Breast epithelium (tissue), 4 donors: ENCODE data around the gene APC2. TPM values are rescaled to one million over a fixed set of nuclear protein-coding genes. Genes with fewer than 3 reads are reported as not detected.

Experiments
- DNase-seq, 2 donors: peaks; one replicate each; pipeline ENCODE4 v3.0.0-alpha.2; 2019; ENCODE audit warnings: low spot score in 2 of 2
- H3K27ac ChIP-seq, 2 donors: fragments of 200-600 bp; sonication (generic) in 1 of 2; one replicate each; pipeline ENCODE4 v1.5.1; 2016 to 2019; ENCODE audit warnings: mild to moderate bottlenecking in 1 of 2
- H3K27me3 ChIP-seq, 2 donors: fragments of 200-600 bp; sonication (generic) in 1 of 2; one replicate each; pipeline versions ENCODE4 v1.5.1 to v1.6.0; 2017 to 2019; ENCODE audit warnings: control low read depth in 1 of 2, mild to moderate bottlenecking in 1 of 2
- H3K36me3 ChIP-seq: fragments of 200-600 bp; one replicate; pipeline ENCODE4 v1.5.1; 2019
- H3K4me1 ChIP-seq, 2 donors: fragments of 200-600 bp; sonication (generic); one replicate each; pipeline ENCODE4 v1.5.1; 2016 to 2019; ENCODE audit warnings: control low read depth in 1 of 2
- H3K4me3 ChIP-seq, 3 donors: fragments of 200-600 bp; sonication (generic); 1 replicate in 2 of 3; 2 replicates in 1 of 3; pipeline ENCODE4 v1.5.1; 2016 to 2019; ENCODE audit warnings: mild to moderate bottlenecking in 3 of 3, moderate library complexity in 2 of 3
- H3K9me3 ChIP-seq, 2 donors: fragments of 200-600 bp; sonication (generic) in 1 of 2; one replicate each; pipeline ENCODE4 v1.5.1; 2016 to 2019; ENCODE audit warnings: control low read depth in 1 of 2
- CTCF ChIP-seq, 3 donors: fragments of 450-650 bp; IDR thresholded peaks; one replicate each; pipeline ENCODE4 v1.5.1; 2016 to 2017; ENCODE audit warnings: antibody characterized with exemption in 3 of 3, mild to moderate bottlenecking in 3 of 3, moderate library complexity in 3 of 3
- POLR2A ChIP-seq: fragments of 450-650 bp; IDR thresholded peaks from one replicate; pipeline ENCODE4 v1.6.1; 2016; ENCODE audit warnings: antibody characterized with exemption, mild to moderate bottlenecking, moderate library complexity
- POLR2AphosphoS5 ChIP-seq, 3 donors: sonication (generic); formaldehyde crosslinking; IDR thresholded peaks; one replicate each; pipeline ENCODE4 v1.6.1; 2017; ENCODE audit warnings: antibody characterized with exemption in 3 of 3
- intact Hi-C: fragments of 100-400 bp; cut with DNase I; formaldehyde crosslinking; loops from one replicate; pipeline ENCODE4 v1.15.1; 2023; ENCODE audit warnings: low total_unique reads
- total RNA-seq, 3 donors: library from RNA; depleted of rRNA; stranded (reverse); fragments of >200 nt; gene quantifications; one replicate each; pipeline ENCODE4 v1.1.0, GENCODE V29; 2016

Gene APC2
- total RNA-seq, 3 donors from 2014 or later: under 0.01 to 0.29 (median 0.16) TPM

DNA sequence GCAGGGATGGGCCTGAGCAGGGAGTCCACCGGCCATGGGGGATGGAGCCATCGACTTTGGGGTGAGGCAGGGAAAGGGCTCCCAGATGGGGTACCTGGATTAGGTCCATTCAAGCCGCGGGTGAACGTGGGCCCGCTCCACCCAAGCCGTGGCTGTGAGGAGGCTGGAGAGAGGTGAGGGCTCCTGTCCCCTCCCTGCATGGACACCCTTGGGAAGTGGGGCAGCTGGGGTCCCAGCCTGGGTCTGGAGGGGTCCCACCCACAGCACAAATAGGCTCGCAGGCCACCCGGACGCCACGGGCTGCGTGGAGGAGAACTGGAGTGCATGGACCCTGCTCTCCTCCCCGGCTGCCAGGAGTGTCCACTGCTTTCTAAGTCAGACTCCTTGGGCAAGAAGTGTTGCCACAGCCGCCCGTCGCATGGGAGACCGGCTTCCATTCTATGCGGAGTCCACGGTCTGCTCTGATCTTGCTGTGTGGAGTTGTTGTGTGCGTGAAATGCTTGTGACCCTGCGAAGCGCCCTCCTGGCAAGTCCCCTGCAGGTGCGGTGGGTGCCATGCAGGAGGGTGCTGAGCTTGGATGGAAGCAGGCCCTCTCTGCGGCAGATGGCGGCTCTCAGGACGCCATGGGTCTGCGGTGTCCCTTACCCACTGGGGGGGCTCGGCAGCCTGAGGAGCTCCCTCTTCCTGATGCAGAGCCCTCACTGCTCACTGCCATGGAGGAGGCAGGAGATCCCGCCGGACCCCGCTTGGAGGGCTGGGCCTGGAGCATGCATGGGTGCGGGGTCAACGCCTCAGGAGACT is 40.5 kb upstream of the APC2 start:
- H3K27ac ChIP-seq: peak overlapping the region; percentile 95 to 98
- no peaks in the 10 kb centered on the region for H3K9me3 ChIP-seq
- no peak for TF ChIP-seq CTCF (IDR thresholded peaks at IDR 0.05)
- TF ChIP-seq POLR2AphosphoS5 (IDR thresholded peaks at IDR 0.05): no peak
- TF ChIP-seq POLR2A: no peak
- H3K27me3 ChIP-seq: no peaks in the 10 kb centered on the region
- intact Hi-C loops: loop anchor here (10.0 kb wide), 1 partner anchor 135 kb away; the partner anchor contains the start of gene FAM174C
- DNase-seq: no peak
- no peaks in the 10 kb centered on the region for H3K36me3 ChIP-seq
- peak overlapping the region; percentile 98 to 100 (median 100) for H3K4me3 ChIP-seq
- peaks cover 40 to 46% of the 10 kb centered on the region in 2 donors for H3K4me1 ChIP-seq

- Histone ChIP-seq H3K4me1 (peaks cover 40 to 46% of the 10 kb centered on the region in 2 donors), H3K4me3 (peak overlapping the region in 2 of 3 donors; percentile 98 to 100), H3K27ac (peak overlapping the region; percentile 95 to 98), H3K36me3 (no peaks in the 10 kb centered on the region), H3K9me3 (no peaks in the 10 kb centered on the region), H3K27me3 (no peaks in the 10 kb centered on the region)
- TF ChIP-seq CTCF (IDR thresholded peaks at IDR 0.05) (no peak), POLR2A (no peak), POLR2AphosphoS5 (IDR thresholded peaks at IDR 0.05) (no peak)
- intact Hi-C loops: no loop called here
- DNase-seq: no peak
These were observed 39.7 kb upstream of the APC2 start for GRCh38 chr19:1410136-1410786.

DNA sequence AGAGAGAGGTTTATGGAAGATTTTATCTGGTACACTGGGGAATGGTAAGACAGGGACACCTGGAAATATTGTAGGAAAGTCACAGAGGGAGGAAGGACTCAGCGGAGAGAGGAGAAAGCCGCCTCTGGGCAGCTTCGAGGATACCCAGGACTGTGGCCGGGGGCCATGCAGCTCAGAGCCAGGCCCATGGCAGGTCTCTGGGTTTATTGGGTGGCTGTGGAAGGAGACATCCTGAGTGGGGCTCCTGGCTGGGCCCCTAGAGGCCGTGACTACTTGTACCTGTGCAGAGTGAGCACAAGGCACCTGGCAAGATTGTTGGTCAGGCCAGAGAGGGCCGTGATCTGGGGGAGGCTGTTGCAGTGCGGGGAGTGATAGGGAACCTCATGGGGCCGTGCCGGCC is 39.1 kb upstream of the APC2 start:
- DNase-seq: no peak
- Histone ChIP-seq H3K4me3 (peak overlapping the region in 2 of 3 donors; percentile 98 to 100), H3K9me3 (no peaks in the 10 kb centered on the region), H3K4me1 (peaks cover 45 to 49% of the 10 kb centered on the region in 2 donors), H3K36me3 (no peaks in the 10 kb centered on the region), H3K27ac (peak overlapping the region; percentile 95 to 98), H3K27me3 (no peaks in the 10 kb centered on the region)
- intact Hi-C loops: no loop called here
- TF ChIP-seq POLR2A: no peak
- no peak for TF ChIP-seq CTCF (IDR thresholded peaks at IDR 0.05)
- TF ChIP-seq POLR2AphosphoS5 (IDR thresholded peaks at IDR 0.05): no peak

GRCh38 chr19:1411255-1412191 is 38.4 kb upstream of the APC2 start:
- Histone ChIP-seq H3K9me3 (no peaks in the 10 kb centered on the region), H3K27me3 (no peaks in the 10 kb centered on the region), H3K36me3 (no peaks in the 10 kb centered on the region), H3K27ac (peak overlapping the region; percentile 95 to 98), H3K4me3 (peak overlapping the region in 1 of 3 donors; percentile 100), H3K4me1 (peaks cover 52 to 57% of the 10 kb centered on the region in 2 donors)
- DNase-seq: no peak
- TF ChIP-seq CTCF (IDR thresholded peaks at IDR 0.05): no peak
- no peak for TF ChIP-seq POLR2A
- TF ChIP-seq POLR2AphosphoS5 (IDR thresholded peaks at IDR 0.05): no peak
- intact Hi-C loops: no loop called here
